ENCODE measurements around the gene CDH12.

GRCh38 chr5:22549876-22550671 is 303.1 kb downstream of the CDH12 start:
- TF ChIP-seq, protein P1, sequence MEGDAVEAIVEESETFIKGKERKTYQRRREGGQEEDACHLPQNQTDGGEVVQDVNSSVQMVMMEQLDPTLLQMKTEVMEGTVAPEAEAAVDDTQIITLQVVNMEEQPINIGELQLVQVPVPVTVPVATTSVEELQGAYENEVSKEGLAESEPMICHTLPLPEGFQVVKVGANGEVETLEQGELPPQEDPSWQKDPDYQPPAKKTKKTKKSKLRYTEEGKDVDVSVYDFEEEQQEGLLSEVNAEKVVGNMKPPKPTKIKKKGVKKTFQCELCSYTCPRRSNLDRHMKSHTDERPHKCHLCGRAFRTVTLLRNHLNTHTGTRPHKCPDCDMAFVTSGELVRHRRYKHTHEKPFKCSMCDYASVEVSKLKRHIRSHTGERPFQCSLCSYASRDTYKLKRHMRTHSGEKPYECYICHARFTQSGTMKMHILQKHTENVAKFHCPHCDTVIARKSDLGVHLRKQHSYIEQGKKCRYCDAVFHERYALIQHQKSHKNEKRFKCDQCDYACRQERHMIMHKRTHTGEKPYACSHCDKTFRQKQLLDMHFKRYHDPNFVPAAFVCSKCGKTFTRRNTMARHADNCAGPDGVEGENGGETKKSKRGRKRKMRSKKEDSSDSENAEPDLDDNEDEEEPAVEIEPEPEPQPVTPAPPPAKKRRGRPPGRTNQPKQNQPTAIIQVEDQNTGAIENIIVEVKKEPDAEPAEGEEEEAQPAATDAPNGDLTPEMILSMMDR (IDR thresholded peaks at IDR 0.05) = no peak
- TF ChIP-seq, protein P2, sequence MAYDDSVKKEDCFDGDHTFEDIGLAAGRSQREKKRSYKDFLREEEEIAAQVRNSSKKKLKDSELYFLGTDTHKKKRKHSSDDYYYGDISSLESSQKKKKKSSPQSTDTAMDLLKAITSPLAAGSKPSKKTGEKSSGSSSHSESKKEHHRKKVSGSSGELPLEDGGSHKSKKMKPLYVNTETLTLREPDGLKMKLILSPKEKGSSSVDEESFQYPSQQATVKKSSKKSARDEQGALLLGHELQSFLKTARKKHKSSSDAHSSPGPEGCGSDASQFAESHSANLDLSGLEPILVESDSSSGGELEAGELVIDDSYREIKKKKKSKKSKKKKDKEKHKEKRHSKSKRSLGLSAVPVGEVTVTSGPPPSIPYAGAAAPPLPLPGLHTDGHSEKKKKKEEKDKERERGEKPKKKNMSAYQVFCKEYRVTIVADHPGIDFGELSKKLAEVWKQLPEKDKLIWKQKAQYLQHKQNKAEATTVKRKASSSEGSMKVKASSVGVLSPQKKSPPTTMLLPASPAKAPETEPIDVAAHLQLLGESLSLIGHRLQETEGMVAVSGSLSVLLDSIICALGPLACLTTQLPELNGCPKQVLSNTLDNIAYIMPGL (CRISPR knock-in tag; IDR thresholded peaks at IDR 0.05; ENCODE audit: borderline replicate concordance) = no peak
- TF ChIP-seq SREBF2 (IDR thresholded peaks at IDR 0.05) (no peak), CBX2 (IDR thresholded peaks at IDR 0.05; ENCODE audit: borderline replicate concordance, low read depth) (no peak), POLR2A (IDR thresholded peaks at IDR 0.05; ENCODE audit: low read length) (no peak), POLR2AphosphoS2 (conservative IDR thresholded peaks at IDR 0.05; ENCODE audit: low read length) (no peak), MAZ (IDR thresholded peaks at IDR 0.05; ENCODE audit: borderline replicate concordance, low read depth, low read length) (no peak)
- TF ChIP-seq, protein P3, sequence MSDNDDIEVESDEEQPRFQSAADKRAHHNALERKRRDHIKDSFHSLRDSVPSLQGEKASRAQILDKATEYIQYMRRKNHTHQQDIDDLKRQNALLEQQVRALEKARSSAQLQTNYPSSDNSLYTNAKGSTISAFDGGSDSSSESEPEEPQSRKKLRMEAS (IDR thresholded peaks at IDR 0.05) = no peak
